GM18951 (cell line): ENCODE data around the gene EPHB6.

Experiments
- POLR2A ChIP-seq: IDR thresholded peaks from 4 replicates; pipeline ENCODE4 v1.6.1; 2011; ENCODE audit warnings: mild to moderate bottlenecking; ENCODE audit not compliant: insufficient read length, insufficient read depth; ENCODE audit errors: extremely low read depth
- in situ Hi-C: fragments of 300-500 bp; cut with MboI; formaldehyde crosslinking; loops from one replicate; pipeline ENCODE4 v1.12.0; 2022; ENCODE audit warnings: low sequenced_read_pairs, mixed read lengths, inconsistent platforms; ENCODE audit not compliant: unreplicated experiment

EPHB6 gene

GRCh38 chr7:142870566-142871259, 15.8 kb downstream of the EPHB6 start:
- TF ChIP-seq POLR2A = no peak
- in situ Hi-C loops = loop anchor here (10.0 to 25.0 kb wide), 2 partner anchors 134 to 342 kb away; partner anchors contain the start of gene TAS2R40

GRCh38 chr7:142871260-142872105, 16.6 kb downstream of the EPHB6 start:
- no peak for TF ChIP-seq POLR2A
- in situ Hi-C loops = loop anchor here (10.0 to 25.0 kb wide), 2 partner anchors 133 to 341 kb away; partner anchors contain the start of gene TAS2R40

DNA sequence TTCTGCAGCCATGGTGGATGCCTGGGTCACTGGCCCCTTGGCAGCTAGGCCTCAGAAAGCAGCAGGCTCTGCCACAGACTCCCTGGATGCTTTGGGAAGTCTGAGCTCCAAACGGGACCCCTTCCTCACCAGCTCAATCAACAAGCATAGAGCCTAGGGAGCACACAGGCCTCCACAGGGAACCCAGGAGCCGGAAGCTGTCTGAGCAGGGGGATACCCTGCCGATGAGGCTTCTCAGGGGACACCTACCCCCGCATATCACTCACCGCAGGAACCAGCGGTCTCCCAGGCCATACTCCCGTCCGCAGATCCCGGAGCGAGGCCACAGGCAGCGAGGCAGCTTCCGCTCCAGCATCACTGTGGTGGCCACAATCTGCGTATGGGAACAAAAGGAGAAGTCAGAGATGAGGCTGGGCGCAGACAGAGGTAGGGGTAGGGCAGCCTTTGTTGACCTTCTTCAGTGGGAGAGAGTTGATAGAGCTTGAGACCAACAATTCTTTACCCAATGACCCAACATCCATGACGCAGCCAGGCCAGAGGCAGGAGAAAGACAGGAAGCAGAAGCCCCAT, 17.3 kb downstream of the EPHB6 start:
- in situ Hi-C loops = loop anchor here (10.0 to 25.0 kb wide), 2 partner anchors 133 to 340 kb away; partner anchors contain the start of gene TAS2R40
- TF ChIP-seq POLR2A = no peak

- in situ Hi-C loops = loop anchor here (10.0 to 25.0 kb wide), 2 partner anchors 131 to 339 kb away; partner anchors contain the start of gene TAS2R40
- TF ChIP-seq POLR2A = no peak
Observed at GRCh38 chr7:142873281-142873784, 18.5 kb downstream of the EPHB6 start.

- TF ChIP-seq POLR2A = no peak
- in situ Hi-C loops = loop anchor here (10.0 to 25.0 kb wide), 2 partner anchors 131 to 338 kb away; partner anchors contain the start of gene TAS2R40
Observed at GRCh38 chr7:142873871-142874270, 19.0 kb downstream of the EPHB6 start.

GRCh38 chr7:142874409-142874808, 19.5 kb downstream of the EPHB6 start:
- TF ChIP-seq POLR2A = no peak
- in situ Hi-C loops = loop anchor here (10.0 to 25.0 kb wide), 2 partner anchors 130 to 338 kb away; partner anchors contain the start of gene TAS2R40

DNA sequence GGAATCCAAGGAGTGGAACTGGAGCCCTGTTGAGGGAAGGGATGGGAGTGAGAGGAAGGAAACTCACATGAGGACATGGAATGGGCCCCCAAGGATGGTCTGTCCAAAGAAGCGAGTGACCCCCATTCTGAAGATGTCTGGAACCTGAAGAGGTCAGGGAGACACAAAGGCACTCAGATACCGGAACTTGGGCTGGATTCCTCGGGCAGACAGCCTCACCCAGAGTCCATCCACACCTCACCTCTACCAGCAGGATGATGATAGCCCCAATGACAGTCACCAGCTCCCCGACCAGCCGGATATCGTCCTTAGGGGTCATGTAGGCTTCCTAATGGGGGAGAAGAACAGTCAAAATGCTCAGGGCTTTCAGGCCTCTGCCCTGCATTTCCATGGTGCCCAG, 20.0 kb downstream of the EPHB6 start:
- in situ Hi-C loops = loop anchor here (10.0 to 25.0 kb wide), 2 partner anchors 130 to 337 kb away; partner anchors contain the start of gene TAS2R40
- TF ChIP-seq POLR2A = no peak

GRCh38 chr7:142875456-142875855, 20.6 kb downstream of the EPHB6 start:
- in situ Hi-C loops = loop anchor here (10.0 kb wide), 1 partner anchor 129 kb away; no protein-coding TSS in a partner anchor

DNA sequence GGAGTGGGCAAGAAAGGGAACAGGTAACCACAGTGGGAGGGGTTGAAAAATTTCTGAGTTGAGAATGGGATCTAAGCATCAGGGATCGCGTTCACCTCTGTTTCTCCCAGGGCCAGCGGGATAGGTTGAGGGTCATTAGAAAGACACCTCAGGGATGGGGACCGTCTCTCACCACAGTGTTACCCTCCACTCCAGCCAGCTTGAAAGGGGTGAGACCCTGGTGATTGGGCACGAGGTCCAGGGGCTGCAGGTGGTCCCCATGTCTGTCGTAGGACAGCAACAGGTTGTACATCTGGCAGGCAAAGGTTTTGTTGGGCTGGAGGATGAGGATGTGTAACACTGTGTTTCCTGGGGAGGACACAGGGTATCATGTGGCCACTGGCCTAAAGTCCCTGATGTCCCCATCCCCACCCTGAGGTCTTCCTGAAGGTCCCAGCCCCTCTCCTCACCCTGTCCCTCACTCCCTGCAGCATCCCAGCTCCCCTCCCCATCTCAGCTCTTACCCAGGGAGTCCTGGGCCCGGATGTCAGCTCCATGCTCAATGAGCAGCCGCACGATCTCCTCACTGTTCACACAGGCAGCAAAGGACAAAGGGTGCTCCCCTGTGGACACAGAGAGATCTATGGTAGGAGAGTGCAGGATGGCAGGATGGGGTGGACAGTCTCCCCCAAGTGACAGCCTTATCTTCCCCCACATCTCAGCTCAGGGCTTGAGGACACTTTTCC, 21.5 kb downstream of the EPHB6 start:
- in situ Hi-C loops = loop anchor here (10.0 kb wide), 1 partner anchor 128 kb away; no protein-coding TSS in a partner anchor
- TF ChIP-seq POLR2A = no peak

More at GRCh38 chr7:142875456-142875855, 20.6 kb downstream of the EPHB6 start:
- TF ChIP-seq POLR2A = no peak

DNA sequence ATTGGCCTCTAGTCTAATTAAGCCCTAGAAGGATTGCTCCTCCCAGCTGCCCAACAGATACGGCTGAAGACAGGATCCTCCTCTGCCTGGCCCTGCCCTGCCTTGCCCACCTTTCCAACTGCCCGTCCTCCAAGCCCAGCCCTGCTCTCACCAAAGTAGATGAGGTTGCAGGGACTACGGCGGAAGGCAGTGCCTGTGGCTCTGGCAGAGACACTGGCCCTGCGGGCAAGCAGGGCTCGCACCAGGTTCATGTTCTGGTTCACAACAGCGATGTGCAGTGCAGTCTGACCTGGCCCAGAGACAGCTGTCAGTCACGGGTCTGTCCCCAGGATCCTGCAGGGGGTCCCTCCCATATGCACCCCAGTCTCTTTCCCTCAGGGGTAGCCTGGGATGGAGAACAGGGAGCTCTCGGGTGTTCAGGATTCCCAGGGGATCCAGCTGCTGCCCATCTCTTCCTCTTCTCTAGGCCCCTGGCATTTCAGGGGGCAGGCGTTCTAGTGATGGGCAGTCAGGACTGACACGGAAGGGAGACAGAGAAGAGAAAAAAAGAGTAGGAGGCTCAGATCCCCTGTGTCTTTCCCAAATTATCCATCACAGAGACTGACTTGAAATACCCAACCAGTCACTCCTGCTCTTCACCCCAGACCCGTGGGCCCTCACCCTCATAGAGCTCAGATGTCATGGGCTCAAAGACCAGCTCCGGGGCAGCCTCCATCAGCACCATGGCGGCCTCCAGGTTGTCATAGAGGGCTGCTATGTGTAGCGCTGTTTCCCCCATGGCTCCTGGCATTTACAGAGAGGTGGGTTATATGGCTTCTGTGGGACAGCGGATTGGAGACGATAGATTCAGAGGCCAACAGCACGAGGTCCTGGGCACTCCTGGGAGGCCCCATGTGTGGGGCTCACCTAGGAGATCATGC, 22.4 kb downstream of the EPHB6 start:
- TF ChIP-seq POLR2A = no peak
- in situ Hi-C loops = loop anchor here (10.0 kb wide), 1 partner anchor 128 kb away; no protein-coding TSS in a partner anchor

DNA sequence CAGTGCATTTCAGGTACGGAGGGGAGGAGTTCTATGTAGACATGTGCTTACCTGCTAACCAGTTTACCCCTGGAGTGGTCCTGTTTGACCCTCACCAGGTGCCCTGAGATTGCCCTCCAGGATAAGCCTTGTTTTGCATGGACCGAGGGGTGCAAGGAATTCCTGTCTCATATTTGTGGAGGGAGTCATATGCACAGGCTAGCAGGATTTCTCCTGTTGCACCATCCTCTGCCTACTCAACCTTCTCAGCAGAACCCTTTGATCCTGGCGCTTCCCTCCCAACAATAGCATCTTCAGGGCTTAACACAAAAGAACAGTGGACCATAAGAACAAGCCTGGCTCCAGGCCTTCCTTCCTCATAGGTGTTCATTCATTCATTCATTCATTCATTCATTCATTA, 23.4 kb downstream of the EPHB6 start:
- in situ Hi-C loops = loop anchor here (10.0 kb wide), 1 partner anchor 126 kb away; no protein-coding TSS in a partner anchor
- no peak for TF ChIP-seq POLR2A
